ENCODE data around the gene NEMF. TPM values are rescaled to one million over a fixed set of nuclear protein-coding genes. Genes with fewer than 3 reads are reported as not detected.
"Not testable (repeated sequence)": the region's sequence is repeated elsewhere in the genome, so short reads cannot be mapped to it uniquely, and the experiment has no call there.

The NEMF gene
- total RNA-seq, 1 donor from 2014 or later, result 110 TPM

GRCh38 chr14:49897414-49897813, 44.8 kb upstream of the NEMF start:
- intact Hi-C loops (cut with micrococcal nuclease), result no loop called here

GRCh38 chr14:49896966-49897365, 44.4 kb upstream of the NEMF start:
- peaks cover 53% of the 10 kb centered on the region for H3K4me1 Mint-ChIP-seq
- peak overlapping the region; percentile 96 for H3K4me3 Mint-ChIP-seq
- ChIA-PET POLR2A (interaction anchor here (0.6 to 1.3 kb wide), 4 partner anchors 75 to 165 kb away, joined by 3 to 7 read pairs (median 4); no protein-coding TSS in a partner anchor), CTCF (no interaction called here)
- no peak for ATAC-seq (ENCODE audit: low read depth)
- H3K9me3 Mint-ChIP-seq, result no peaks in the 10 kb centered on the region
- H3K36me3 Mint-ChIP-seq (ENCODE audit: low read depth), result peaks cover 52% of the 10 kb centered on the region
- H3K27me3 Mint-ChIP-seq, result no peaks in the 10 kb centered on the region
- no peak for TF ChIP-seq CTCF (IDR thresholded peaks at IDR 0.05)
- DNase-seq, result no peak
- peak overlapping the region; percentile 68 for H3K27ac Mint-ChIP-seq
- intact Hi-C loops (cut with micrococcal nuclease), result no loop called here

More at GRCh38 chr14:49897414-49897813, 44.8 kb upstream of the NEMF start:
- Mint-ChIP-seq H3K4me3 (peak overlapping the region; percentile 96), H3K9me3 (no peaks in the 10 kb centered on the region), H3K27ac (peak overlapping the region; percentile 68), H3K36me3 (ENCODE audit: low read depth) (peaks cover 52% of the 10 kb centered on the region), H3K4me1 (peaks cover 50% of the 10 kb centered on the region), H3K27me3 (no peaks in the 10 kb centered on the region)
- DNase-seq (no peak), ATAC-seq (ENCODE audit: low read depth) (no peak)
- ChIA-PET CTCF (no interaction called here), POLR2A (interaction anchor here (0.6 to 1.3 kb wide), 7 partner anchors 10 to 164 kb away, joined by 3 to 7 read pairs (median 3); no protein-coding TSS in a partner anchor)
- TF ChIP-seq CTCF (IDR thresholded peaks at IDR 0.05), result no peak

- H3K27ac Mint-ChIP-seq, result peak overlapping the region; percentile 81
- intact Hi-C loops (cut with micrococcal nuclease); ATAC-seq (ENCODE audit: low read depth); H3K27me3 Mint-ChIP-seq; H3K9me3 Mint-ChIP-seq; DNase-seq: not testable (repeated sequence)
- CTCF ChIA-PET, result interaction anchor here (1.0 to 1.8 kb wide), 5 partner anchors 34 to 208 kb away, joined by 3 to 7 read pairs (median 4); partner anchors contain the start of gene NEMF
- peak overlapping the region; percentile 96 for H3K4me3 Mint-ChIP-seq
- peaks cover 58% of the 10 kb centered on the region for H3K4me1 Mint-ChIP-seq
- POLR2A ChIA-PET, result interaction anchor here (0.6 to 1.8 kb wide), 18 partner anchors 9 to 191 kb away, joined by 3 to 25 read pairs (median 8); no protein-coding TSS in a partner anchor
- peaks cover 52% of the 10 kb centered on the region for H3K36me3 Mint-ChIP-seq (ENCODE audit: low read depth)
These were observed 43.7 kb upstream of the NEMF start for GRCh38 chr14:49896272-49896671.

GRCh38 chr14:49895480-49895879, 42.9 kb upstream of the NEMF start:
- ChIA-PET POLR2A (interaction anchor here (0.6 to 1.8 kb wide), 16 partner anchors 27 to 225 kb away, joined by 3 to 25 read pairs (median 8); no protein-coding TSS in a partner anchor), CTCF (interaction anchor here (1.0 to 1.8 kb wide), 5 partner anchors 33 to 209 kb away, joined by 3 to 7 read pairs (median 4); partner anchors contain the start of gene NEMF)
- H3K4me3 Mint-ChIP-seq, result peak overlapping the region; percentile 96
- DNase-seq (no peak), ATAC-seq (ENCODE audit: low read depth) (no peak)
- H3K27ac Mint-ChIP-seq, result peak overlapping the region; percentile 81
- no peaks in the 10 kb centered on the region for H3K27me3 Mint-ChIP-seq
- peaks cover 58% of the 10 kb centered on the region for H3K4me1 Mint-ChIP-seq
- H3K36me3 Mint-ChIP-seq (ENCODE audit: low read depth), result peaks cover 52% of the 10 kb centered on the region
- intact Hi-C loops (cut with micrococcal nuclease), result loop anchor here (1.0 kb wide), 1 partner anchor 10 kb away; no protein-coding TSS in a partner anchor
- no peaks in the 10 kb centered on the region for H3K9me3 Mint-ChIP-seq
- no peak for TF ChIP-seq CTCF (IDR thresholded peaks at IDR 0.05)

- Mint-ChIP-seq H3K36me3 (ENCODE audit: low read depth) (peaks cover 52% of the 10 kb centered on the region), H3K4me3 (peak overlapping the region; percentile 96), H3K27ac (peak overlapping the region; percentile 98), H3K4me1 (peaks cover 54% of the 10 kb centered on the region)
- POLR2A ChIA-PET, result interaction anchor here (0.6 to 3.9 kb wide), 21 partner anchors 26 to 210 kb away, joined by 3 to 143 read pairs (median 20); partner anchors contain the start of gene NEMF
- intact Hi-C loops (cut with micrococcal nuclease), result loop anchor here (1.0 kb wide), 1 partner anchor 11 kb away; no protein-coding TSS in a partner anchor
- H3K9me3 Mint-ChIP-seq, H3K27me3 Mint-ChIP-seq, DNase-seq: not testable (repeated sequence)
- peak; percentile 3 for ATAC-seq (ENCODE audit: low read depth)
- CTCF ChIA-PET, result interaction anchor here (0.8 to 3.2 kb wide), 4 partner anchors 32 to 109 kb away, joined by 3 to 30 read pairs (median 7); no protein-coding TSS in a partner anchor
These were observed 41.9 kb upstream of the NEMF start for GRCh38 chr14:49894214-49895107.

Measured in activated B cell treated with CpG ODN at 0.5 μM for 24 hours (primary cell).